Endothelial cell of umbilical vein (primary cell): ENCODE results near the gene ZDHHC16. TPM values are rescaled to one million over a fixed set of nuclear protein-coding genes. Genes with fewer than 3 reads are reported as not detected.

ENCODE experiments used
- BruUV-seq: library from RNA; stranded (reverse); fragments of 400-500 nt; replicated peaks from 2 replicates; lab custom pipeline; 2021; lab: Mats Ljungman, UMichigan
- CTCF ChIA-PET: fragments of 300-600, 350-600 bp; sonication (Branson Sonifier 250); formaldehyde crosslinking; loops from one replicate; lab custom pipeline; 2021; ENCODE audit warnings: antibody characterized with exemption, inconsistent platforms; lab: Charles Lee
- POLR2A ChIA-PET: fragments of 300-600, 350-600 bp; sonication (Branson Sonifier 250); formaldehyde crosslinking; loops from one replicate; lab custom pipeline; 2021; ENCODE audit warnings: antibody characterized with exemption, inconsistent platforms; lab: Charles Lee
- DNase-seq: peaks from one replicate; pipeline ENCODE4 v3.0.0-alpha.2; 2011; ENCODE audit warnings: low read depth, low spot score
- FAIRE-seq: peaks from 2 replicates; lab custom pipeline; 2011; peaks lifted over from hg19 to GRCh38; lab: Jason Lieb, UNC
- H2AFZ ChIP-seq: 2 replicates; pipeline ENCODE4 v1.6.0; 2012; ENCODE audit warnings: low read depth, low read length, control low read depth, inconsistent platforms
- H3K27ac ChIP-seq: 2 replicates; pipeline ENCODE4 v1.5.1; 2011; ENCODE audit warnings: low read depth, mild to moderate bottlenecking, control low read depth, low read length, moderate library complexity; ENCODE audit not compliant: insufficient read depth
- H3K27me3 ChIP-seq, 2 experiments: 2 replicates each; pipeline versions ENCODE4 v1.6.0 to v1.6.1; 2011; ENCODE audit warnings: low read length in 2 of 2, mixed read lengths in 1 of 2; ENCODE audit not compliant: control insufficient read depth in 2 of 2, insufficient read depth in 2 of 2
- H3K36me3 ChIP-seq, 2 experiments: 2 replicates in 1 of 2; 3 replicates in 1 of 2; pipeline ENCODE4 v1.5.1; 2011; ENCODE audit warnings: low read length in 2 of 2, mild to moderate bottlenecking in 1 of 2, moderate library complexity in 1 of 2; ENCODE audit not compliant: control insufficient read depth in 2 of 2, insufficient read depth in 2 of 2; ENCODE audit errors: extremely low read depth in 1 of 2
- H3K4me1 ChIP-seq: 3 replicates; pipeline ENCODE4 v1.5.1; 2011; ENCODE audit warnings: mild to moderate bottlenecking, low read length; ENCODE audit not compliant: control insufficient read depth, insufficient read depth; ENCODE audit errors: extremely low read depth
- H3K4me2 ChIP-seq: 2 replicates; pipeline ENCODE4 v1.6.1; 2011; ENCODE audit warnings: low read length, control low read depth, mixed read lengths; ENCODE audit not compliant: insufficient read depth
- H3K4me3 ChIP-seq, 3 experiments: fragments of 200-600 bp in 1 of 3; sonication (generic), shearing (Covaris generic) in 1 of 3; replicated peaks in 1 of 3; 2 replicates each; pipeline ENCODE4 v1.5.1; 2011 to 2016; ENCODE audit warnings: control low read depth in 3 of 3, low read length in 3 of 3, mild to moderate bottlenecking in 2 of 3, inconsistent platforms in 1 of 3, low read depth in 1 of 3, moderate library complexity in 1 of 3; ENCODE audit not compliant: insufficient read depth in 1 of 3
- H3K79me2 ChIP-seq: 2 replicates; pipeline ENCODE4 v1.6.0; 2012; ENCODE audit warnings: low read length, inconsistent platforms; ENCODE audit not compliant: control insufficient read depth, insufficient read depth
- H3K9ac ChIP-seq: replicated peaks from 2 replicates; pipeline ENCODE3; 2011; ENCODE audit warnings: low read length, control low read depth; ENCODE audit not compliant: insufficient read depth; ENCODE audit errors: extremely low read depth
- H3K9me1 ChIP-seq: replicated peaks from 3 replicates; pipeline ENCODE4 v1.6.0; 2011; ENCODE audit warnings: mild to moderate bottlenecking, low read length; ENCODE audit not compliant: control insufficient read depth, insufficient read depth; ENCODE audit errors: extremely low read depth
- H3K9me3 ChIP-seq: replicated peaks from 2 replicates; pipeline ENCODE4 v1.5.1; 2012; ENCODE audit warnings: low read length, inconsistent platforms; ENCODE audit not compliant: control insufficient read depth, insufficient read depth
- H4K20me1 ChIP-seq: replicated peaks from 2 replicates; pipeline ENCODE3; 2011; ENCODE audit warnings: mild to moderate bottlenecking, low read length; ENCODE audit not compliant: control insufficient read depth, insufficient read depth; ENCODE audit errors: extremely low read depth
- CTCF ChIP-seq, 2 donors: IDR thresholded peaks; 1 replicate in 1 of 2; 2 replicates in 1 of 2; pipeline ENCODE4 v1.5.1; 2011; ENCODE audit warnings: low read length in 2 of 2, mild to moderate bottlenecking in 2 of 2, moderate library complexity in 2 of 2, control low read depth in 1 of 2, inconsistent platforms in 1 of 2, low read depth in 1 of 2; ENCODE audit not compliant: insufficient read depth in 1 of 2; ENCODE audit errors: extremely low read depth in 1 of 2
- FOS ChIP-seq: IDR thresholded peaks from 2 replicates; pipeline ENCODE4 v1.6.1; 2011; ENCODE audit warnings: mild to moderate bottlenecking, low read length, moderate library complexity, borderline replicate concordance; ENCODE audit not compliant: insufficient read depth
- GATA2 ChIP-seq: IDR thresholded peaks from 2 replicates; pipeline ENCODE4 v1.7.0; 2011; ENCODE audit warnings: low read depth, mild to moderate bottlenecking, moderate library complexity, mixed read lengths, low read length; ENCODE audit not compliant: insufficient read length, insufficient read depth
- MAX ChIP-seq: IDR thresholded peaks from 2 replicates; pipeline ENCODE4 v1.6.1; 2011; ENCODE audit not compliant: insufficient read depth, insufficient read length
- POLR2AphosphoS5 ChIP-seq: IDR thresholded peaks from 2 replicates; pipeline ENCODE4 v1.6.1; 2012; ENCODE audit warnings: low read depth, mild to moderate bottlenecking, control low read depth, low read length, moderate library complexity; ENCODE audit not compliant: insufficient read depth
- dilution Hi-C: fragments of 300-500 bp; cut with MboI; formaldehyde crosslinking; loops from one replicate; pipeline ENCODE4 v1.15.0; 2019; ENCODE audit warnings: low sequenced_read_pairs; ENCODE audit not compliant: extremely low pct_ligation_motif_present
- intact Hi-C: fragments of 100-400 bp; cut with micrococcal nuclease; formaldehyde crosslinking; loops from one replicate; pipeline ENCODE4 v1.10.0; 2022
- polyA plus RNA-seq, 4 experiments: library from polyadenylated mRNA; depleted of rRNA in 3 of 4; stranded (reverse) in 3 of 4; unstranded in 1 of 4; fragments of >200 nt; gene quantifications; 2 replicates each; pipeline versions ENCODE4 v1.2.1 to v1.2.3, GENCODE V29; 2011 to 2012; ENCODE audit warnings: missing spikeins in 1 of 4
- total RNA-seq: library from RNA; stranded (reverse); gene quantifications from 2 replicates; pipeline ENCODE4 v1.2.3, GENCODE V29; 2021

The ZDHHC16 gene
- total and polyA plus RNA-seq, 2 donors (not counting 3 experiments of a cell fraction or from before 2014, with no cell fraction given), result 52.0 to 125 TPM

GRCh38 chr10:97483506-97483905, 37.5 kb downstream of the ZDHHC16 start:
- Histone ChIP-seq H3K9me3 (no peaks in the 10 kb centered on the region), H3K9ac (no peak overlapping the region), H3K4me3 (no peak overlapping the region), H3K4me1 (no peaks in the 10 kb centered on the region), H3K27me3 (no peaks in the 10 kb centered on the region), H3K79me2 (peaks cover 43% of the 10 kb centered on the region), H3K4me2 (no peak overlapping the region), H4K20me1 (peaks cover 2% of the 10 kb centered on the region), H3K36me3 (peaks cover 5 to 12% of the 10 kb centered on the region in 2 experiments), H3K27ac (no peak overlapping the region), H2AFZ (no peak overlapping the region), H3K9me1 (no peaks in the 10 kb centered on the region)
- dilution Hi-C loops, result no loop called here
- TF ChIP-seq GATA2 (no peak), POLR2AphosphoS5 (no peak), MAX (no peak)
- no TSS peak for BruUV-seq
- POLR2A ChIA-PET, result no interaction called here
- CTCF ChIA-PET, result interaction anchor here (0.8 to 1.2 kb wide), 3 partner anchors 11 to 88 kb away, joined by 3 read pairs; no protein-coding TSS in a partner anchor
- DNase-seq (peak; percentile 53), FAIRE-seq (no peak)
- intact Hi-C loops, result no loop called here

- Histone ChIP-seq H3K79me2 (peaks cover 47% of the 10 kb centered on the region), H3K9ac (no peak overlapping the region), H3K4me1 (no peaks in the 10 kb centered on the region), H4K20me1 (peaks cover 2% of the 10 kb centered on the region), H2AFZ (no peak overlapping the region), H3K4me3 (no peak overlapping the region), H3K27ac (no peak overlapping the region), H3K9me3 (no peaks in the 10 kb centered on the region), H3K36me3 (peaks cover 4 to 12% of the 10 kb centered on the region in 2 experiments), H3K9me1 (no peaks in the 10 kb centered on the region), H3K4me2 (no peak overlapping the region), H3K27me3 (no peaks in the 10 kb centered on the region)
- ChIA-PET POLR2A (no interaction called here), CTCF (interaction anchor here (0.7 to 1.2 kb wide), 3 partner anchors 11 to 88 kb away, joined by 3 read pairs; partner anchors contain the start of gene UBTD1)
- TF ChIP-seq GATA2, result no peak
- TF ChIP-seq FOS, result no peak
- no peak for TF ChIP-seq MAX
- TF ChIP-seq CTCF (IDR thresholded peaks at IDR 0.05; ENCODE audit: extremely low read depth in 1 of 2, insufficient read depth in 1 of 2, low read depth in 1 of 2, low read length in 2 of 2), result no peak
- TF ChIP-seq POLR2AphosphoS5, result no peak
- no TSS peak for BruUV-seq
- dilution Hi-C loops, result no loop called here
- DNase-seq (peak; percentile 27), FAIRE-seq (no peak)
- intact Hi-C loops, result no loop called here
These were observed 37.9 kb downstream of the ZDHHC16 start for GRCh38 chr10:97483921-97484320.
